Esophagus muscularis mucosa (tissue), 3 donors: ENCODE measurements around the gene ZSCAN18.

Experiments used
- CTCF ChIP-seq, 3 experiments: fragments of 200-600 bp in 2 of 3; fragments of 450-650 bp in 1 of 3; sonication (generic) in 2 of 3; IDR thresholded peaks; one replicate each; pipeline ENCODE4 v1.5.1; 2017 to 2019; ENCODE audit warnings: antibody characterized with exemption in 3 of 3, mild to moderate bottlenecking in 2 of 3, moderate library complexity in 1 of 3
- POLR2A ChIP-seq: fragments of 450-650 bp; IDR thresholded peaks from one replicate; pipeline ENCODE4 v1.6.1; 2017; ENCODE audit warnings: antibody characterized with exemption, moderate library complexity, mild to moderate bottlenecking, low read depth

DNA sequence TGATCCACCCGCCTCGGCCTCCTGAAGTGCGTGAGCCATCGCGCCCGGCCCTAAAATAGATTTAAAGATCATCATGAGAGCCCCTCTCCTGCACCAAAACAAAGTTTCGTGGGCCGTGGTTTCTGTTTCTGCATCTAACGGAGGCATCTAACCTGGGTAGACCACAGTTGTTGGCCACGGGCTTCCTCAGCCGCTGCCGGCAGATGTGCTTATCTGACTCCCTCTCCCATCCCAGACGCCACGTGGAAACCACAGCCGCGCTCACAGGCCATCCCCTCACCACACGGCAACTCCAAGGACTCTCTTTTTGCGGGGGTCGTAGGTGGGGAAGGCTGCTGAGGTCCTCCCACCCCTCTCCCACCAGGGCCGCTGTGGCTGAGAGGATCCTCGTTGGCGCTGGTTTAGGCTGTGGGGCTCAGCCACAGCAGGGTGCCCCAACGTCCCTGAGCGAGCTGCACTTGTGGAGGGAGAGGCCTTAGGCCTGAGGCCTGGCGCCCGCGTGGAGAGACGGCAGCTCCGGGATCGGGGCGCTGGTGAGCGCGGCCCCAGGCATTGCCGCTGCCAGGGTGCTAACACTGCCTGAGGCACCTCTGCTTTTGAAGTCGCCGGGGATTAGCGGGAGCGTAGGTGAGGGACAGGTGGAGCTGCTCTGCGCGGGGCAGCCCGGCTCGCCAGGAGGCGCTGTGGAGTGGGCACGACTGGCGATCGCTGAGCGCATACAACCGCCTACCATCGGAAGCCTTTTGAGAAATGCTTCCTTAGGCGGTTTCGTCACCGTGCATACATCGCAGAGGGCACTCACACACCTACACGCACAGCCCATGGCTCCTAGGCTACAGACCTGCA, 55.3 kb downstream of the ZSCAN18 start:
- TF ChIP-seq CTCF (IDR thresholded peaks at IDR 0.05) (no peak), POLR2A (no peak)
